ENCODE results near the gene NPEPPS. TPM values are rescaled to one million over a fixed set of nuclear protein-coding genes. Genes with fewer than 3 reads are reported as not detected.
"Not testable (repeated sequence)": the region's sequence is repeated elsewhere in the genome, so short reads cannot be mapped to it uniquely, and the experiment has no call there.

The NPEPPS gene
- total RNA-seq, 1 experiment from 2014 or later = 36.0 TPM

DNA sequence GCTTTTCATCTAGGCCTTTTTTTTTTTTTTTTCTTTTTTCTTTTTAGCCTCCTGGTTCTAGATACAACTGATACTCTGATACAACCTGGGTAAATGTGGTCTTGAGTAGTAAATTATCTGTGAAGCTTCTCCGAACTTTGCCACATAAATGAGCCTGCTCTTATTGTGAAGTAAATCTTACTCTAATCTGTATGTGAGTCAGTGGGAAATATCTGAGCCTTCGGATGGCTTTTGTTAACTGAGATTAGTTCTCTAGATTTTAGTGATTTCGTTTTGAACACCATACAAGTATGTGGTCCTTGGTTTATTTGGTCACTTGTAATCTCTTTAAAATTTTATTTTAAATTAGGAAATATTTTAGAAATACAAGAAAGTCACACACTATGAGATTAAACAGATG, 8.2 kb downstream of the NPEPPS start:
- H3K4me3 ChIP-seq (ENCODE audit: insufficient read depth, low read depth, low read length); H3K27me3 ChIP-seq (ENCODE audit: control insufficient read depth, insufficient read depth, low read length); DNase-seq; H3K36me3 ChIP-seq (replicated peaks; ENCODE audit: control insufficient read depth, insufficient read depth, low read length): not testable (repeated sequence)

DNA sequence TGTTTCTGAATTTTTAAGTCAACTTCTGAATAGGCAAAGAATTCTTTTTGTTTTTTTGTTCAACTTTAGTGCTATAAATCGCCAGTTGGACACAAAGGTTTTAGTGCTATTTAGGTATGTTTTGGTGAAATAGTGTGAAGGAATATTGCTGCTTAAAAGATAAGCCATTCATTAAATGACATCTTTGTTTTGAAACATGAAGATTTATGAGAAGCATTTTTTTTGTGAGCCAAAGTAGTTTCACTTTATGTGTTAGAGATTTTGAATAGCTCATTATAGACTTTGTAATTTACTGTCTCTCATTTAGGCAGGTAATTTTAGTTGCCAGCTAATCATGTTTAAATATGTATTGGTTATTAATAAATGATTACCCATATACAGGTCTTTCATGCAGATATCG, 10.8 kb downstream of the NPEPPS start:
- not testable (repeated sequence) for DNase-seq; H3K36me3 ChIP-seq (replicated peaks; ENCODE audit: control insufficient read depth, insufficient read depth, low read length); H3K27me3 ChIP-seq (ENCODE audit: control insufficient read depth, insufficient read depth, low read length); H3K4me3 ChIP-seq (ENCODE audit: insufficient read depth, low read depth, low read length)

DNA sequence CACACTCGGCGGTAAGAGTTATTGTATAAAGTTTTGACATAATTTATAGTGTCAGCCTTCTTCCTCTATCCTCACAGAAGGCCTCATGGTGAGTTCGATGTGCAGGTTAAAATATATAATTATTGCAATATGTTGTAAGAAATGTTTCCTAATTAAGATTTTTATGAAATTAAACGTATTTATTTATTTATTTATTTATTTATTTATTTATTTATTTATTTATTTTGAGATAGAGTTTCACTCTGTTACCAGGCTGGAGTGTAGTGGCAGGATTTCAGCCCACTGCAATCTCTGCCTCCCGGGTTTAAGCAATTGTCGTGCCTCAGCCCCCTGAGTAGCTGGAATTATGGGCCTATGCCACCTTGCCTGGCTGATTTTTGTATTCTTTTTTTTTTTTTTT, 13.4 kb downstream of the NPEPPS start:
- not testable (repeated sequence) for DNase-seq; H3K4me3 ChIP-seq (ENCODE audit: insufficient read depth, low read depth, low read length); H3K36me3 ChIP-seq (replicated peaks; ENCODE audit: control insufficient read depth, insufficient read depth, low read length); H3K27me3 ChIP-seq (ENCODE audit: control insufficient read depth, insufficient read depth, low read length)

DNA sequence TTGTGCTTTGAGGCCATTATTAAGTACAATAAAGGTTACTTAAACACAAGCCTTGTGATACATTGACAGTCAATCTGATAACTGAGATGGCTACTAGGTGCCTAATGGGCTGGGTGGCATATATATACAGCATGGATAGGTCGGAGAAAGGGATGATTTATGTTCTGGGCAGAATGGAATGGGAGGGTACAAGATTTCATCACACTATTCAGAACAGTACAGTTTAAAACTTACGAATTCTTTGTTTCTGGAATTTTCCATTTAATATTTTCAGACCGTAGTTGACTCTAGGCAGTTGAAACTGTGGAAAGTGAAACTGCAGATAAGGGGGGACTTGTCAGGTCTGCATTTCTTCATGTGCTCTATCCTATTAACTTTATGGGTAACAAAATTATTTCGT, 23.8 kb downstream of the NPEPPS start:
- H3K4me3 ChIP-seq (ENCODE audit: insufficient read depth, low read depth, low read length); H3K27me3 ChIP-seq (ENCODE audit: control insufficient read depth, insufficient read depth, low read length); DNase-seq; H3K36me3 ChIP-seq (replicated peaks; ENCODE audit: control insufficient read depth, insufficient read depth, low read length): not testable (repeated sequence)

DNA sequence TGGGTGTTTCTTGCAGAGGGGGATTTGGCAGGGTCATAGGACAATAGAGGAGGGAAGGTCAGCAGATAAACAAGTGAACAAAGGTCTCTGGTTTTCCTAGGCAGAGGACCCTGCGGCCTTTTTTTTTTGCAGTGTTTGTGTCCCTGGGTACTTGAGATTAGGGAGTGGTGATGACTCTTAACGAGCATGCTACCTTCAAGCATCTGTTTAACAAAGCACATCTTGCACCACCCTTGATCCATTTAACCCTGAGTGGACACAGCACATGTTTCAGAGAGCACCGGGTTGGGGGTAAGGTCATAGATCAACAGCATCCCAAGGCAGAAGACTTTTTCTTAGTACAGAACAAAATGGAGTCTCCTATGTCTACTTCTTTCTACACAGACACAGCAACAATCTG, 25.2 kb downstream of the NPEPPS start:
- H3K4me3 ChIP-seq (ENCODE audit: insufficient read depth, low read depth, low read length); H3K36me3 ChIP-seq (replicated peaks; ENCODE audit: control insufficient read depth, insufficient read depth, low read length); H3K27me3 ChIP-seq (ENCODE audit: control insufficient read depth, insufficient read depth, low read length); DNase-seq: not testable (repeated sequence)

DNA sequence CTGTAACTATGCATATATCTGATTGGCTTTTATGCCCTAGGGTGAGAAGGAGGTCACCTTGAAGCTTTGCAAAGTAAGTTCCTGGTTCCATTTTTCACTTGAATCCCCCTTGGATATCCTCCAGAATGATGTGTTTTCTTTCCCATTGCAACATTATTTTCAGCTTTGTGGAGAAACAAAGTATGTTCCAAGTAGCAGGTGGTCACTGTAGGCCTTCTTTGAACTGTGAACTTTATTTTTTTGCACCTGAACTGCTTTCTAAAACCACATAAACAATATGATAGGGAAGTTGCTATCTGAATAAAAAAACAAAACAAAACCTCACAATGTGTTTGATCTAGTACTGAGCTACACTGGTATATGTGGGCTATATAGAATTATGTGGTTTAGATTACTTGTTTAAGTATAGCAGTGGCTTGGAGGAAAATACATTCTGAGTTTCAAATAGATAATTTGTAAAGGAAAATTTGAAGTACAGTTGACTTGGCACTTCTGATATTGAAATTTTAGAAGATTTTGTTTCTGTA, 29.7 kb downstream of the NPEPPS start:
- not testable (repeated sequence) for H3K36me3 ChIP-seq (replicated peaks; ENCODE audit: control insufficient read depth, insufficient read depth, low read length); H3K4me3 ChIP-seq (ENCODE audit: insufficient read depth, low read depth, low read length); H3K27me3 ChIP-seq (ENCODE audit: control insufficient read depth, insufficient read depth, low read length); DNase-seq

DNA sequence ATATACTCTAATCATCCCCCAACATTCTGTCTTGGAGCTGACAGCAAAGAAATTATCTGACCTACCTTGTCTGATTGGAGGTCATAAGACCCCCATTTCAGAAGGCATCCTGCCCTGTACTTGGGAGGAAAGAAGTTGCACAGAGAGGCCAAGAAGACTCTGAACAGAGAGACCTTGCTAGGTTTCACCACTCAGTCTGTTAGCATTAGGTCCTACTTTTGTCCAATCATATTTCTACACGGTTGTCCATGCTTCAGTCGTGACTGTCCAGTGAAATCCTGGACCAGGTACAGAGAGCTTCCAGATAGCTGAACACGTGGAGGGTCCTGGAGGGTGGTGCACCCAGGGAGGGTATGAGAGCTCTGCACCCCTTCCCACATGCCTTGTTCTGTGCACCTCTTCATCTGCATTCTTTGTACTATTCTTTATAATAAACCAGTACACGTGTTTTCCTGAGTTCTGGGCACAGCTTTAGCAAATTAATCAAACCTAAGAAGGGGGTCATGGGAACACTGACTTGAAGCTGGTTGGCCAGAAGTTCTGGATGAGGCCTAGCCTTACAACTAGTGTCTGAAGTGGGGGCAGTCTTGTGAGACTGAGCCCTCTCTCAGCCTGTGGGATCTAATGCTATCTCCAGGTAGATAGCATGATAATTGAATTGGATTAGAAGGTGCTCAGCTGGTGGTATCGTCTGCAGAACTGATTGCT, 30.9 kb downstream of the NPEPPS start:
- H3K36me3 ChIP-seq (replicated peaks; ENCODE audit: control insufficient read depth, insufficient read depth, low read length); H3K27me3 ChIP-seq (ENCODE audit: control insufficient read depth, insufficient read depth, low read length); DNase-seq; H3K4me3 ChIP-seq (ENCODE audit: insufficient read depth, low read depth, low read length): not testable (repeated sequence)

DNA sequence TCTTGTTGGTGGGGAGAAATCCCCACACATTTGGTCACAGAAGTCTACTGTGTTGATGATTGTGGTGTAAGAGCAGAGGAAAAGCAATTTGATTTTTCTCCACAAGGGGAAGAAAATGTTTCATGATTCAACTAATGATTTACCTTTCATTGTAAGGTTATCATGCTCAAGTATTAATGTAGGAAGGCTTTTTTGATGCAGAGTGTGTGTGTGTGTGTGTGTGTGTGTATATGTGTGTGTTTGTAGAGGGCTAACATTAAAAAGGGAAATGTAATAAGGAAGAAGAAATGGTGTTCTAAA, 31.4 kb downstream of the NPEPPS start:
- H3K36me3 ChIP-seq (replicated peaks; ENCODE audit: control insufficient read depth, insufficient read depth, low read length); H3K4me3 ChIP-seq (ENCODE audit: insufficient read depth, low read depth, low read length); DNase-seq; H3K27me3 ChIP-seq (ENCODE audit: control insufficient read depth, insufficient read depth, low read length): not testable (repeated sequence)

DNA sequence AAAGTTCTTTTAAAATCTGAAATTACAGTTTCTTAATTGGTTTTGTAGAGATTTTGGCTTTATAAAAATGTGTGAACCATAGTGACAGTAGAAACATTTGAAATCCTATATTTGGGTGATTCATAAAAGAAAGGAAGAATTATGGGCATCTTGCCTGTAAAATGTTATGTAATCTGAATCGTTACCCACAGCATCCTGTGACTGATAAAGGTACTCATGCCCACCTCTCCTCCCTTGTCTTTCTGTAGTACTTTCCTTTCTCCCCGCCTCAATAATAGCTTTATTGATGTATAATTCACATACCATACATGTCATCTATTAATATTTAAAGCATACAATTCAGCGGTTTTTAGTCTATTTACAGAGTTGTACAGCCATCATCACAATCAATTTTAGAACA, 36.4 kb downstream of the NPEPPS start:
- H3K27me3 ChIP-seq (ENCODE audit: control insufficient read depth, insufficient read depth, low read length); H3K36me3 ChIP-seq (replicated peaks; ENCODE audit: control insufficient read depth, insufficient read depth, low read length); DNase-seq: not testable (repeated sequence)

DNA sequence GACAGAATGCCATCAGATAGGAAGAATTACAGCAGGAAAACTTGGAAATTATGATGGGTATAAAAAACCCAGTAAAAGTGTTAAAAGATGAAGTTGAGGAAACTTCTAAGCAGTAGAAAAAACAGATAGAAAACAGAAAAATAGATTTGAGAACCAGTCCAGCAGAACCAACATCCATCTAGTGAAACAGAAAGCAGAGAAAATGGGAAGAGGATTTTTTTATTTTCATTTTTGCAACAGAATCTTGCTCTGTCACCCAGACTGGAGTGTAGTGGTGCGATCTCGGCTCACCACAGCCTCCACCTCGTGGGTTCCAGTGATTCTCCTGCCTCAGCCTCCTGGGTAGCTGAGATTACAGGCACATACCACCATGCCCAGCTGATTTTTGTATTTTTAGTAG, 41.7 kb downstream of the NPEPPS start:
- H3K27me3 ChIP-seq (ENCODE audit: control insufficient read depth, insufficient read depth, low read length) = not testable (repeated sequence)

More for the DNA sequence above, 36.4 kb downstream of the NPEPPS start:
- H3K4me3 ChIP-seq (ENCODE audit: insufficient read depth, low read depth, low read length) = not testable (repeated sequence)

DNA sequence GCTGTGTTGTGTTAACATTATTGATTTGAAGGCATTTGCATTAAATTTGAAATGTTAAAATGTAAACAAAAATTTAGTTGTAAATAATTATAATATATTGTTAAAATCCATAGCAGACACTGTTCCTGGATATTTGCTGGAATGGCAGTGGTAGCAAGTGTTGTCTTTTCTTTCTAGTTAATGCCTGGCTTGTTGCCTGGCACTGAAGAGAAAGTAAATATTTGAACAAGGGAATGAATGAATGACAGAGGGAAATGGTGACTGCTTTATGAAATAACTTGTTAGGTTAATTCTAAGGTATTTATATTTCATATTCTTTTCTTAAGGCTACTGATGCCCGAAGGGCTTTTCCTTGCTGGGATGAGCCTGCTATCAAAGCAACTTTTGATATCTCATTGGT, 51.5 kb downstream of the NPEPPS start:
- not testable (repeated sequence) for H3K4me3 ChIP-seq (ENCODE audit: insufficient read depth, low read depth, low read length); H3K27me3 ChIP-seq (ENCODE audit: control insufficient read depth, insufficient read depth, low read length); H3K36me3 ChIP-seq (replicated peaks; ENCODE audit: control insufficient read depth, insufficient read depth, low read length); DNase-seq

More for the DNA sequence above, 41.7 kb downstream of the NPEPPS start:
- H3K4me3 ChIP-seq (ENCODE audit: insufficient read depth, low read depth, low read length); H3K36me3 ChIP-seq (replicated peaks; ENCODE audit: control insufficient read depth, insufficient read depth, low read length); DNase-seq: not testable (repeated sequence)

DNA sequence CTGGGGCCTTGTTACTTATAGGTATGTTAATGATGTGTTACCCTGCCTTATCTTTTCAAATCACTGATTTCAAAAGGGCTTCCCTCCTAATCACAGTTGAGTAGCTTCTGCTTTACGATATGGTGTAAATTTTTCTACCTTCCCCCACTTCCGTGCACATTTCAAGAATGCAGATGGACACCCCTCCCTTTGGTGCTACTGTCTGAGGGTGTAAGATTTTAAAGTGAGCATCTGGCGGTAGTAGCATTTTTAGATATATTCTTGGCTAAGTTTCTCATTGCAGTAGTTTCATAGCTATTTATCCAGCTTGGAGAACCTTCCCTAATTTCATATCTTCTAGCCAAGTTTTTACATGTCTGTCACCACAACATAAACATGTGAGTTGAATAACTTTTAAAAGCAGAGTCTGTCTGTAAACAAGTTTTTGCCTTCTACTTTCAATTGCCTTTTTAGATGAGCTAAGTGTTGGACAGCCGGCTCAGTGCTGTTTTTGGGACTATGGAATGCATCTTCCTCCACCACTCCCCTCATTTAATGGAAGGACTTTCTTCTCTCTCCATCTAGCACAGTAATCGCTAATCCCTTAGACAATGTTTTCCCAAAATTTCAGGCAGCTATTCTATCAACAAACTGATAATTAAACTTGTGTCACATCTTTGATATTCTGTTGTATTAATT, 55.6 kb downstream of the NPEPPS start:
- H3K27me3 ChIP-seq (ENCODE audit: control insufficient read depth, insufficient read depth, low read length); H3K36me3 ChIP-seq (replicated peaks; ENCODE audit: control insufficient read depth, insufficient read depth, low read length); DNase-seq; H3K4me3 ChIP-seq (ENCODE audit: insufficient read depth, low read depth, low read length): not testable (repeated sequence)

DNA sequence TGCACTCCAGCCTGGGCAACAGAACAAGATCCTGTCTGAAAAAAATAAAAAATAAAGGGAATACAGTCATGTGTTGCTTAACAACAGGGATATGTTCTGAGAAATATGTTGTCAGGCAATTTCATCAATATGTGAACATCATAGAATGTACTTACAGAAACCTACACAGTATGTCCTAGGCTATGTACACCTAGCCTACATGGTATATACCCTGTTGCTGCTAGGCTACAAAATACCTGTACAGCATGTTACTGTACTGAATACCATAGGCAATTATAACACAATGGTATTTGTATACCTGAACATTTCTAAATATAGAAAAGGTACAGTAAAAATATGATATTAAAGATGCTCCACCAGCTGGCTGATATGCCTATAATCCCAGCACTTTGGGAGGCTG, 62.6 kb downstream of the NPEPPS start:
- H3K36me3 ChIP-seq (replicated peaks; ENCODE audit: control insufficient read depth, insufficient read depth, low read length); H3K27me3 ChIP-seq (ENCODE audit: control insufficient read depth, insufficient read depth, low read length); H3K4me3 ChIP-seq (ENCODE audit: insufficient read depth, low read depth, low read length); DNase-seq: not testable (repeated sequence)

DNA sequence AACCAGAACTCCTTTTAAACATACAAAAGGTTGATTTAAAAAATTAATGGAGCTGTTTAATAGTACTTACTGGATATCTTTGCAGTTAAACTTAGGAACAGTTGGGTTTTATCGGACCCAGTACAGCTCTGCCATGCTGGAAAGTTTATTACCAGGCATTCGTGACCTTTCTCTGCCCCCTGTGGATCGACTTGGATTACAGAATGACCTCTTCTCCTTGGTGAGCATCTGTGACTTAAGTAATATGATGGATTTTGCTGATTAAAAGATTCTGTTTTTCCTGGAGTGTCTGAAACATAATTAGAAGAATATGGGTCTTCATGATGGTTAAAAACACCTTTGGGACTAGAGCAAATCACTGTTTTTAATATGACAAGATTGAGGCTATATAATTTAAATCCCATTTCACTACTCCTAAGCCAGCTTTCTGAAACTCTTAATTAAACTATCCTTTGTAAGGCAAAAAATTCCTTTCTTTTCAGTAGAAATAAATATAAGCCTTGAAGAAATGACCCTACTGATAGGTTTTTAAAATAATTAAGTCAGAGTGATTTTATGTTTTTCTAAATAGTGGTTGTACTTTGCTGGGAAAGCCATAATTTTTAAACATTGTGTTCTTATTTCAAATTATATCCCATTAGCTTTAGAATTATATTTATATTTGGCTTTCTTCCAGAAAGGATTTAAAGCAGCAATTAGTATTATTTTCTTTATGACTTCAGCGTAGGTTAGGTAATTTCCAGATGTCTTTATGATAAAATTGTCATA, 73.1 kb downstream of the NPEPPS start:
- H3K36me3 ChIP-seq (replicated peaks; ENCODE audit: control insufficient read depth, insufficient read depth, low read length) = peaks cover 13% of the 10 kb centered on the region
- no peak overlapping the region for H3K4me3 ChIP-seq (ENCODE audit: insufficient read depth, low read depth, low read length)

DNA sequence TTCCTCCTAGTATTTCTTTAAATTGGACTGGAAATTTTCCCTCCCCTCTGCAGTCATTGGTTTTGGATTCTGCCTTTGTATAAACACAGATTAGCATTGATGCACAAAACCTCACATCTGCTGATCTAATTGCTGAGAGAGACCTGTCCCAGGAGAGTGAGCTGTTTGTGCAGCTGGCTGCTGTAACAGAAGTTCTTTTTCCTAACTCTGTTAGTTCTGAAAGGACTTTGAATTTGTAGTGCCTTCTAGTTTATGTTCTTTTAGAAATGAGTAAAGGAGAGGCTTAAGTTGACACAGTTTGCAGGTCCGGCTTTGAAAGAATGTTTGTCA, 73.7 kb downstream of the NPEPPS start:
- Histone ChIP-seq H3K27me3 (ENCODE audit: control insufficient read depth, insufficient read depth, low read length) (no peaks in the 10 kb centered on the region), H3K4me3 (ENCODE audit: insufficient read depth, low read depth, low read length) (no peak overlapping the region), H3K36me3 (replicated peaks; ENCODE audit: control insufficient read depth, insufficient read depth, low read length) (peaks cover 11% of the 10 kb centered on the region)
- no peak for DNase-seq

More for the DNA sequence above, 73.1 kb downstream of the NPEPPS start:
- no peak for DNase-seq
- no peaks in the 10 kb centered on the region for H3K27me3 ChIP-seq (ENCODE audit: control insufficient read depth, insufficient read depth, low read length)
